GM20431 (cell line): Measurements from ENCODE around the gene WDR27.
"Not testable (repeated sequence)": the region's sequence is repeated elsewhere in the genome, so short reads cannot be mapped to it uniquely, and the experiment has no call there.

ENCODE experiments used
- in situ Hi-C: fragments of 300-500 bp; cut with MseI, MboI; formaldehyde crosslinking; loops from one replicate; pipeline ENCODE4 v1.15.0; 2020; ENCODE audit warnings: low sequenced_read_pairs; ENCODE audit not compliant: unreplicated experiment

Gene WDR27

GRCh38 chr6:169500688-169501087 is 201.1 kb downstream of the WDR27 start:
- in situ Hi-C loops, result no loop called here

GRCh38 chr6:169499848-169500247 is 202.0 kb downstream of the WDR27 start:
- in situ Hi-C loops, result no loop called here

GRCh38 chr6:169498916-169499513 is 202.8 kb downstream of the WDR27 start:
- in situ Hi-C loops, result no loop called here

GRCh38 chr6:169495601-169496000 is 206.2 kb downstream of the WDR27 start:
- in situ Hi-C loops, result no loop called here

GRCh38 chr6:169494038-169494437 is 207.8 kb downstream of the WDR27 start:
- in situ Hi-C loops, result no loop called here

- in situ Hi-C loops, result no loop called here
Observed at GRCh38 chr6:169491482-169491881, 210.3 kb downstream of the WDR27 start.

- in situ Hi-C loops, result no loop called here
Observed at GRCh38 chr6:169490830-169491229, 211.0 kb downstream of the WDR27 start.

GRCh38 chr6:169490246-169490641 is 211.6 kb downstream of the WDR27 start:
- in situ Hi-C loops, result no loop called here

- in situ Hi-C loops, result no loop called here
Observed at GRCh38 chr6:169489563-169490245, 212.1 kb downstream of the WDR27 start.

- in situ Hi-C loops, result no loop called here
Observed at GRCh38 chr6:169487579-169488436, 214.0 kb downstream of the WDR27 start.

GRCh38 chr6:169479783-169480495 is 221.9 kb downstream of the WDR27 start:
- in situ Hi-C loops, result no loop called here

- in situ Hi-C loops, result no loop called here
Observed at GRCh38 chr6:169474362-169474761, 227.5 kb downstream of the WDR27 start.

- in situ Hi-C loops, result no loop called here
Observed at GRCh38 chr6:169473663-169474062, 228.2 kb downstream of the WDR27 start.

- in situ Hi-C loops, result no loop called here
Observed at GRCh38 chr6:169472786-169473416, 228.9 kb downstream of the WDR27 start.

- in situ Hi-C loops, result no loop called here
Observed at GRCh38 chr6:169470790-169471189, 231.0 kb downstream of the WDR27 start.

- in situ Hi-C loops, result no loop called here
Observed at GRCh38 chr6:169469028-169469427, 232.8 kb downstream of the WDR27 start.

GRCh38 chr6:169467755-169468154 is 234.1 kb downstream of the WDR27 start:
- in situ Hi-C loops, result not testable (repeated sequence)

- in situ Hi-C loops, result not testable (repeated sequence)
Observed at GRCh38 chr6:169466256-169466655, 235.6 kb downstream of the WDR27 start.

GRCh38 chr6:169457762-169458161 is 244.1 kb downstream of the WDR27 start:
- in situ Hi-C loops, result no loop called here

- in situ Hi-C loops, result no loop called here
Observed at GRCh38 chr6:169456840-169457239, 245.0 kb downstream of the WDR27 start.
